HepG2 (cell line): ENCODE measurements around the gene CPT1B. TPM values are rescaled to one million over a fixed set of nuclear protein-coding genes. Genes with fewer than 3 reads are reported as not detected.

Experiments used
- ATAC-seq: fragments of 200-7000 bp; cut with Tn5 transposase; 3 replicates; pipeline ENCODE4 v1.9.1; 2020; ENCODE audit warnings: mild to moderate bottlenecking, moderate library complexity
- BruUV-seq: library from RNA; stranded (reverse); fragments of 400-500 nt; replicated peaks from 2 replicates; lab custom pipeline; 2021; lab: Mats Ljungman, UMichigan
- CTCF ChIA-PET: fragments of 300-600 bp; formaldehyde crosslinking; extraction: SDS; loops from one replicate; lab custom pipeline; 2021; ENCODE audit warnings: low total read pairs, inconsistent platforms, low intra/inter-chr PET ratio; lab: Yijun Ruan, JAX
- POLR2A ChIA-PET: fragments of 350-600 bp; sonication (Branson Sonifier 250); formaldehyde crosslinking; loops from one replicate; lab custom pipeline; 2020; ENCODE audit warnings: antibody characterized with exemption, inconsistent platforms; lab: Yijun Ruan, JAX
- DNase-seq: peaks from one replicate; pipeline ENCODE4 v3.0.0-alpha.2; 2015; ENCODE audit warnings: low spot score
- FAIRE-seq: peaks from 3 replicates; lab custom pipeline; 2011; peaks lifted over from hg19 to GRCh38; lab: Jason Lieb, UNC
- H2AFZ ChIP-seq: one replicate; pipeline ENCODE4 v1.6.1; 2011; ENCODE audit warnings: low read length, inconsistent platforms
- H3K27ac ChIP-seq: fragments of 300-600 bp; 3 replicates; pipeline ENCODE4 v1.8.0; 2011; ENCODE audit warnings: mixed run types, mild to moderate bottlenecking, mixed read lengths, low read length, inconsistent platforms; ENCODE audit not compliant: insufficient read depth; ENCODE audit errors: extremely low read length
- H3K27me3 ChIP-seq, 2 experiments: fragments of 200-600 bp in 1 of 2; 2 replicates in 1 of 2; 3 replicates in 1 of 2; pipeline versions ENCODE4 v1.6.0 to v1.8.0; 2011; ENCODE audit warnings: low read length in 2 of 2, mild to moderate bottlenecking in 2 of 2, moderate library complexity in 2 of 2, inconsistent platforms in 1 of 2; ENCODE audit not compliant: insufficient read depth in 2 of 2, control insufficient read depth in 1 of 2
- H3K36me3 ChIP-seq, 2 experiments: fragments of 200-600 bp in 1 of 2; replicated peaks in 1 of 2; 2 replicates in 1 of 2; 3 replicates in 1 of 2; pipeline versions ENCODE4 v1.5.1 to v1.8.0; 2011; ENCODE audit warnings: low read length in 2 of 2, inconsistent platforms in 1 of 2; ENCODE audit not compliant: insufficient read depth in 2 of 2, control insufficient read depth in 1 of 2
- H3K4me1 ChIP-seq: 2 replicates; pipeline ENCODE4 v1.5.1; 2012; ENCODE audit warnings: low read length, inconsistent platforms; ENCODE audit not compliant: insufficient read depth
- H3K4me2 ChIP-seq: 2 replicates; pipeline ENCODE4 v1.6.0; 2011; ENCODE audit warnings: low read depth, low read length, inconsistent platforms
- H3K4me3 ChIP-seq, 3 experiments: fragments of 200-600 bp in 1 of 3; sonication (generic), shearing (Covaris generic) in 1 of 3; replicated peaks in 1 of 3; 2 replicates each; pipeline ENCODE4 v1.5.1; 2011 to 2016; ENCODE audit warnings: low read length in 3 of 3, inconsistent platforms in 2 of 3, low read depth in 2 of 3, mild to moderate bottlenecking in 2 of 3, control low read depth in 1 of 3, mixed read lengths in 1 of 3; ENCODE audit not compliant: insufficient read depth in 1 of 3
- H3K79me2 ChIP-seq: one replicate; pipeline ENCODE4 v1.6.1; 2011; ENCODE audit warnings: low read length, inconsistent platforms; ENCODE audit not compliant: insufficient read depth
- H3K9ac ChIP-seq: 2 replicates; pipeline ENCODE4 v1.6.0; 2011; ENCODE audit warnings: mild to moderate bottlenecking, low read depth, low read length, inconsistent platforms; ENCODE audit not compliant: insufficient read depth
- H3K9me3 ChIP-seq: 2 replicates; pipeline ENCODE4 v1.5.1; 2012; ENCODE audit warnings: mild to moderate bottlenecking, low read length
- H4K20me1 ChIP-seq: 2 replicates; pipeline ENCODE4 v1.6.0; 2011; ENCODE audit warnings: inconsistent platforms, mild to moderate bottlenecking, low read length, moderate library complexity; ENCODE audit not compliant: insufficient read depth
- AGO2 ChIP-seq: fragments of 200-400 bp; formaldehyde crosslinking; optimal IDR thresholded peaks from 2 replicates; pipeline ENCODE3; 2017; ENCODE audit warnings: mild to moderate bottlenecking, low read depth, low read length, moderate library complexity
- BCL6 ChIP-seq: IDR thresholded peaks from 2 replicates; pipeline ENCODE4 v1.6.1; 2016; ENCODE audit warnings: missing genetic modification reagents, missing compliant biosample characterization
- BRCA1 ChIP-seq: sonication (generic); formaldehyde crosslinking; IDR thresholded peaks from 2 replicates; pipeline ENCODE4 v1.4.0; 2020; ENCODE audit warnings: missing genetic modification reagents
- CCDC6 ChIP-seq: sonication (generic); formaldehyde crosslinking; IDR thresholded peaks from 2 replicates; pipeline ENCODE4 v1.8.1; 2022; ENCODE audit warnings: mild to moderate bottlenecking, missing genetic modification reagents, moderate library complexity
- HMG20A ChIP-seq: IDR thresholded peaks from 2 replicates; pipeline ENCODE4 v1.6.1; 2016; ENCODE audit warnings: borderline replicate concordance
- HOXA3 ChIP-seq: sonication (generic); formaldehyde crosslinking; IDR thresholded peaks from 2 replicates; pipeline ENCODE4 v1.5.0; 2020; ENCODE audit warnings: missing genetic modification reagents
- MAFK ChIP-seq, 2 experiments: IDR thresholded peaks in 1 of 2; conservative IDR thresholded peaks in 1 of 2; 2 replicates each; pipeline ENCODE4 v1.6.1; 2011; ENCODE audit warnings: improper control_type of control experiment in 2 of 2, low read length in 2 of 2
- MTA1 ChIP-seq: sonication (generic); formaldehyde crosslinking; IDR thresholded peaks from 2 replicates; pipeline ENCODE4 v1.4.0; 2020; ENCODE audit warnings: missing genetic modification reagents, mild to moderate bottlenecking, borderline replicate concordance
- NKX3-1 ChIP-seq: sonication (generic); formaldehyde crosslinking; IDR thresholded peaks from 2 replicates; pipeline ENCODE4 v1.5.0; 2020; ENCODE audit warnings: missing genetic modification reagents
- PRPF4 ChIP-seq: fragments of 200-400 bp; formaldehyde crosslinking; IDR thresholded peaks from 2 replicates; pipeline ENCODE4 v1.6.1; 2016; ENCODE audit warnings: low read length, low read depth; ENCODE audit not compliant: poor library complexity, severe bottlenecking
- RBFOX2 ChIP-seq: fragments of 200-400 bp; formaldehyde crosslinking; IDR thresholded peaks from 2 replicates; pipeline ENCODE4 v1.6.1; 2017; ENCODE audit warnings: low read depth, mild to moderate bottlenecking, low read length
- RFXAP ChIP-seq: sonication (generic); formaldehyde crosslinking; IDR thresholded peaks from 2 replicates; pipeline ENCODE4 v1.4.0; 2020; ENCODE audit warnings: missing genetic modification reagents, borderline replicate concordance
- SIN3B ChIP-seq: fragments of 150-350 bp; IDR thresholded peaks from 2 replicates; pipeline ENCODE4 v1.6.1; 2014; ENCODE audit warnings: low read length
- SP1 ChIP-seq, 2 experiments: fragments of 450-650 bp in 1 of 2; sonication (generic) in 1 of 2; formaldehyde crosslinking in 1 of 2; IDR thresholded peaks; 2 replicates each; pipeline versions ENCODE4 v1.4.0 to v1.6.1; 2016 to 2020; ENCODE audit warnings: missing genetic modification reagents in 1 of 2
- TCF12 ChIP-seq, 2 experiments: fragments of 450-650 bp in 1 of 2; sonication (generic) in 1 of 2; formaldehyde crosslinking in 1 of 2; IDR thresholded peaks; 2 replicates each; pipeline versions ENCODE4 v1.6.1 to v1.8.0; 2017 to 2022; ENCODE audit warnings: antibody characterized with exemption in 1 of 2, mild to moderate bottlenecking in 1 of 2, missing genetic modification reagents in 1 of 2, moderate library complexity in 1 of 2
- ZBTB33 ChIP-seq: sonication (generic); formaldehyde crosslinking; IDR thresholded peaks from 2 replicates; pipeline ENCODE4 v1.4.0; 2020; ENCODE audit warnings: missing genetic modification reagents
- ZBTB38 ChIP-seq: sonication (generic); formaldehyde crosslinking; IDR thresholded peaks from 2 replicates; pipeline ENCODE4 v1.5.1; 2020; ENCODE audit warnings: mild to moderate bottlenecking, missing genetic modification reagents
- ZNF576 ChIP-seq: sonication (generic); formaldehyde crosslinking; IDR thresholded peaks from 2 replicates; pipeline ENCODE4 v1.4.0; 2020; ENCODE audit warnings: mild to moderate bottlenecking, missing genetic modification reagents
- ZNF619 ChIP-seq: sonication (generic); formaldehyde crosslinking; IDR thresholded peaks from 2 replicates; pipeline ENCODE4 v1.4.0; 2020; ENCODE audit warnings: mild to moderate bottlenecking, missing genetic modification reagents
- ZNF672 ChIP-seq: sonication (generic); formaldehyde crosslinking; IDR thresholded peaks from 2 replicates; pipeline ENCODE4 v1.8.1; 2022; ENCODE audit warnings: missing genetic modification reagents
- WGBS: methylation state at CpG from one replicate; pipeline ENCODE4 v1.1.6; 2017; ENCODE audit warnings: low lambda C conversion rate; 5-methylcytosine and 5-hydroxymethylcytosine counted together
- in situ Hi-C: cut with HindIII; loops from 2 replicates; pipeline ENCODE4 v1.10.0; 2017; ENCODE audit warnings: low pct_unique_long_range_greater_than_20kb; ENCODE audit not compliant: extremely low pct_ligation_motif_present
- intact Hi-C: fragments of 100-400 bp; cut with micrococcal nuclease; formaldehyde crosslinking; loops from one replicate; pipeline ENCODE4 v1.10.0; 2022; ENCODE audit not compliant: unreplicated experiment
- polyA plus RNA-seq, 8 experiments: library from polyadenylated mRNA; depleted of rRNA in 3 of 8; stranded (reverse) in 7 of 8; unstranded in 1 of 8; fragments of >200 nt; fragmentation: Illumina TruSeq in 4 of 8; extraction: Trizol in 4 of 8; gene quantifications; 2 replicates each; pipeline versions ENCODE4 v1.2.1 to v1.2.3, GENCODE V29; 2011 to 2016; ENCODE audit warnings: low read depth in 4 of 8, missing spikeins in 1 of 8, mixed read lengths in 1 of 8; ENCODE audit not compliant: insufficient read depth in 1 of 8
- total RNA-seq, 5 experiments: library from RNA; depleted of rRNA; stranded (reverse); fragments of >200 nt; fragmentation: Illumina TruSeq; extraction: Trizol; gene quantifications; 2 replicates each; pipeline ENCODE4 v1.2.3, GENCODE V29; 2016; ENCODE audit warnings: low read depth in 1 of 5

Gene CPT1B
- total and polyA plus RNA-seq, 2 of the 13 experiments (the other 11 are each of a cell fraction or from before 2014, with no cell fraction given): 9.2 to 19.5 TPM

GRCh38 chr22:50523806-50524675 is 54.2 kb downstream of the CPT1B start:
- H3K4me1 ChIP-seq: peaks cover 38% of the 10 kb centered on the region
- H3K27me3 ChIP-seq: no peaks in the 10 kb centered on the region
- CTCF ChIA-PET: no interaction called here
- no TSS peak for BruUV-seq
- peaks cover 19% of the 10 kb centered on the region for H4K20me1 ChIP-seq
- TF ChIP-seq TCF12 (IDR thresholded peaks at IDR 0.05) (no peak), TCF12 (CRISPR knock-in tag; IDR thresholded peaks at IDR 0.05) (no peak), BCL6 (CRISPR knock-in tag) (no peak), SP1 (IDR thresholded peaks at IDR 0.05) (no peak), SP1 (CRISPR knock-in tag; IDR thresholded peaks at IDR 0.05) (no peak), ZNF576 (0 out of 2 replicates have a peak, but pooled peaks have one; percentile 33), RBFOX2 (peak; percentile 66; the same call in 1 of the 2 replicates), ZNF672 (CRISPR knock-in tag) (no peak), ZNF619 (0 out of 2 replicates have a peak, but pooled peaks have one; percentile 31), RFXAP (no peak), MTA1 (CRISPR knock-in tag) (0 out of 2 replicates have a peak, but pooled peaks have one; percentile 43), BRCA1 (CRISPR knock-in tag) (no peak), AGO2 (peak; percentile 95), SIN3B (no peak), ZBTB38 (peak; percentile 74), ZBTB33 (0 out of 2 replicates have a peak, but pooled peaks have one; percentile 1), CCDC6 (CRISPR knock-in tag) (no peak), NKX3-1 (no peak), MAFK (conservative IDR thresholded peaks at IDR 0.05 in 1 of 2, IDR thresholded peaks at IDR 0.05 in 1 of 2; ENCODE audit: low read length in 2 of 2) (no peak), HOXA3 (CRISPR knock-in tag) (no peak), PRPF4 (no peak), HMG20A (CRISPR knock-in tag) (no peak)
- TF ChIP-seq, all 625 proteins: peak for 7
- in situ Hi-C loops: no loop called here
- Histone ChIP-seq H3K4me3 (peak overlapping the region; percentile 65 to 84 (median 83)), H3K4me2 (peak overlapping the region; percentile 100), H3K36me3 (peaks cover 8 to 32% of the 10 kb centered on the region in 2 experiments; a peak in 4 of 5 replicates), H3K79me2 (peaks cover 20% of the 10 kb centered on the region), H3K9me3 (no peaks in the 10 kb centered on the region), H2AFZ (no peak overlapping the region), H3K9ac (peak overlapping the region; percentile 91), H3K27ac (peak overlapping the region; percentile 94)
- POLR2A ChIA-PET: interaction anchor here (0.7 to 4.2 kb wide), 16 partner anchors 11 to 273 kb away, joined by 3 to 97 read pairs (median 13); partner anchors contain the start of genes CHKB, DENND6B, HDAC10 and KLHDC7B
- ATAC-seq (no peak), DNase-seq (no peak), FAIRE-seq (no peak)
- intact Hi-C loops: no loop called here
- WGBS: 88% methylated on average over 1 of the region's 25 CpGs
